Dermis blood vessel endothelial cell (primary cell): Measurements from ENCODE around the gene CCDC86. TPM values are rescaled to one million over a fixed set of nuclear protein-coding genes. Genes with fewer than 3 reads are reported as not detected.

ENCODE experiments used
- DNase-seq: peaks from one replicate; pipeline ENCODE4 v3.0.0; 2010
- total RNA-seq: library from RNA; depleted of rRNA; stranded (reverse); fragments of >200 nt; gene quantifications from 2 replicates; pipeline ENCODE4 v1.2.3, GENCODE V29; 2014

Gene CCDC86
- total RNA-seq, 1 donor from 2014 or later, result 14.0 TPM

GRCh38 chr11:60831501-60832079 is 10.3 kb upstream of the CCDC86 start:
- peak; percentile 42 for DNase-seq

GRCh38 chr11:60834742-60835533 is 7.0 kb upstream of the CCDC86 start:
- DNase-seq, result no peak

GRCh38 chr11:60835534-60835846 is 6.4 kb upstream of the CCDC86 start:
- peak; percentile 61 for DNase-seq

GRCh38 chr11:60836866-60837515 is 4.9 kb upstream of the CCDC86 start:
- DNase-seq, result no peak

- DNase-seq, result no peak
These were observed 3.8 kb upstream of the CCDC86 start for GRCh38 chr11:60838132-60838531.

GRCh38 chr11:60840470-60841430 is 1.2 kb upstream of the CCDC86 start:
- DNase-seq, result peak; percentile 69

- peak; percentile 52 for DNase-seq
These were observed 1.0 kb downstream of the CCDC86 start for GRCh38 chr11:60842668-60843600.

GRCh38 chr11:60844045-60844869 is 2.3 kb downstream of the CCDC86 start:
- DNase-seq, result peak; percentile 27

- DNase-seq, result peak; percentile 15
These were observed 2.9 kb downstream of the CCDC86 start for GRCh38 chr11:60844870-60845221.

- DNase-seq, result no peak
These were observed 3.4 kb downstream of the CCDC86 start for GRCh38 chr11:60845338-60845737.

GRCh38 chr11:60847281-60847680 is 5.4 kb downstream of the CCDC86 start:
- no peak for DNase-seq

GRCh38 chr11:60847896-60848295 is 6.0 kb downstream of the CCDC86 start:
- no peak for DNase-seq

GRCh38 chr11:60848714-60849151 is 6.8 kb downstream of the CCDC86 start:
- DNase-seq, result no peak

- no peak for DNase-seq
These were observed 8.0 kb downstream of the CCDC86 start for GRCh38 chr11:60849641-60850520.

GRCh38 chr11:60851327-60852104 is 9.6 kb downstream of the CCDC86 start:
- DNase-seq, result no peak

GRCh38 chr11:60852117-60852981 is 10.4 kb downstream of the CCDC86 start:
- no peak for DNase-seq
